ENCODE results near the gene DENND2D. TPM values are rescaled to one million over a fixed set of nuclear protein-coding genes. Genes with fewer than 3 reads are reported as not detected.

Gene DENND2D
- total RNA-seq, 1 experiment from 2014 or later, result 0.11 TPM

GRCh38 chr1:111202707-111203623 is 2.5 kb upstream of the DENND2D start:
- Mint-ChIP-seq H3K4me3 (no peak overlapping the region; a peak in 1 of 5 replicates), H3K27me3 (ENCODE audit: low read depth) (peaks cover 13% of the 10 kb centered on the region), H3K4me1 (peaks cover 5 to 15% of the 10 kb centered on the region in 2 experiments), H3K9me3 (peaks cover 0 to 2% of the 10 kb centered on the region in 2 experiments; a peak in 1 of 5 replicates), H3K36me3 (ENCODE audit: insufficient read depth in 1 of 3, low read depth in 3 of 3) (peaks cover 0 to 2% (median 0%) of the 10 kb centered on the region in 3 experiments; a peak in 1 of 7 replicates), H3K27ac (no peak overlapping the region)
- no peak overlapping the region for H2BK20ac ChIP-seq (ENCODE audit: low read depth, low read length, poor library complexity, severe bottlenecking)
- no peak overlapping the region for H4K8ac ChIP-seq (replicated peaks; ENCODE audit: insufficient read length, low read depth, low read length)
- no peak overlapping the region for H2BK12ac ChIP-seq (ENCODE audit: insufficient read length, low read depth, low read length)
- H2AK5ac ChIP-seq (ENCODE audit: insufficient read length, low read length), result no peak overlapping the region
- no peaks in the 10 kb centered on the region for H3K79me1 ChIP-seq (ENCODE audit: insufficient read depth, low read depth, low read length, poor library complexity, severe bottlenecking)
- no peak for DNase-seq
- no peaks in the 10 kb centered on the region for H4K20me1 ChIP-seq (ENCODE audit: control insufficient read depth, insufficient read depth, insufficient read length)
- H3T11ph ChIP-seq (ENCODE audit: low read length), result no peak overlapping the region
- no peak overlapping the region for H3K56ac ChIP-seq (ENCODE audit: insufficient read length, low read depth, low read length)
- H2BK120ac ChIP-seq (ENCODE audit: low read depth, low read length, poor library complexity, severe bottlenecking), result no peak overlapping the region
- H3K23ac ChIP-seq (ENCODE audit: insufficient read length, low read depth, low read length), result no peak overlapping the region
- H4K5ac ChIP-seq (ENCODE audit: insufficient read length, low read depth, low read length), result no peak overlapping the region
- H2BK15ac ChIP-seq (ENCODE audit: low read depth, low read length), result no peak overlapping the region
- H3K14ac ChIP-seq (ENCODE audit: insufficient read depth, low read length), result no peak overlapping the region
- no peak overlapping the region for H3K4ac ChIP-seq (ENCODE audit: low read depth, low read length)
- H3K27me3 ChIP-seq (ENCODE audit: insufficient read depth, low read length), result no peaks in the 10 kb centered on the region
- H3K23me2 ChIP-seq (ENCODE audit: insufficient read length, low read depth, low read length, poor library complexity, severe bottlenecking), result no peaks in the 10 kb centered on the region
- H3K4me2 ChIP-seq (ENCODE audit: insufficient read depth, insufficient read length, low read length), result no peak overlapping the region
- no peaks in the 10 kb centered on the region for H3K9me3 ChIP-seq (ENCODE audit: control insufficient read depth, low read depth, low read length)
- H3K4me1 ChIP-seq (ENCODE audit: insufficient read depth, low read length), result no peaks in the 10 kb centered on the region
- no peak overlapping the region for H2AFZ ChIP-seq (ENCODE audit: low read length)
- H3K18ac ChIP-seq (ENCODE audit: insufficient read length, low read depth, low read length), result no peak overlapping the region
- no peak overlapping the region for H4K91ac ChIP-seq (ENCODE audit: insufficient read length, low read depth, low read length)
- WGBS (ENCODE audit: extremely low coverage, insufficient read length, low lambda C conversion rate), result no CpG with 5 or more reads among the region's 4 CpGs
- H3K9ac ChIP-seq (ENCODE audit: extremely low read depth, insufficient read length, low read length), result no peak overlapping the region
- H3K79me2 ChIP-seq (ENCODE audit: insufficient read depth, low read length), result no peaks in the 10 kb centered on the region
- H3K27ac ChIP-seq (ENCODE audit: insufficient read length, low read depth, low read length), result no peak overlapping the region
- H2BK5ac ChIP-seq (ENCODE audit: insufficient read length, low read length), result no peak overlapping the region
- TF ChIP-seq CTCF (conservative IDR thresholded peaks at IDR 0.05), result peak; percentile 39; the same call in 2 of the 3 replicates

All from H9 (cell line).